ENCODE measurements around the gene DCLK1.

Gene DCLK1

DNA sequence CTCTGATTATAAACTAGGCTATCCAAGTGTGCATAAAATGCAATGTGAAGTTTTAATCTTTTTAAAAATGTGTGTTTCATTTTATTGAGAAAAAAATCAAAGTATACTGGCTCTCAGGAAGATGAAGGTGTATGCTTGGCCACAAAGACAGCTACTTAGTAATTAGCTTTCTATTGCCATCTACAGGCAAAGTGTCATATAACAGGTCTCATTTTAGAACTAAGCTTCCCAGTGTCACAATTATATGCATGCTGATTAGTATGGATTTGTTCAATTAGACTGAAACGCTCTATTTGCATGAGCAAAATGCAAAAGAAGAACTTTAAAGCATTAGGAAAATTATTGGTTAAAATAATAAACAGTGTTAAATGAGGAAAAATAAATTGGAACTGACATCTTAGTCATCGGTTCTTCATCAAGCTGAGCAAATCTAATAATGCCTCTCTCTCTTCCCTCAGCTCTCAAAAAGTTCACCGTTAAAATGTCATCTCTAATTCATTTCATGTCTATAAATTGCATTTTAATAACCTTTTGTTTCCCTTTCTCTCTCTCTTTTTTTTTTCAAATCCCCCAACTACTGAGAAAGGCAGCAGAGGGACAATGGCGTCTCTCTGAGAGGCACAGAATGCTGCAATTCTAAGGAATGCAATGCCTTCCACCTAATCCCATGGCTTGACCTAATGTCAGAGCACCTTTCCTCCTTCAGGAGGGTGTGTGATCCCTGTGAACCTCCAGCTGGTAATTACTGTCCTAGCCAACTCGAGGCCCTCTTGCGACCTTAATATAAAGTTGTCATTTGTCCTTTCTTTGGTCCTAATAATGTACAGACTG, 341.6 kb downstream of the DCLK1 start:
- no peak for TF ChIP-seq Cebpa-rat (IDR thresholded peaks at IDR 0.05)
- H3K9ac ChIP-seq: no peak overlapping the region
- no peaks in the 10 kb centered on the region for H4K20me1 ChIP-seq
- no peak overlapping the region for H3K4me3 ChIP-seq
- no peak overlapping the region for H3K27ac ChIP-seq
- H3K4me2 ChIP-seq: no peak overlapping the region
- no peaks in the 10 kb centered on the region for H3K9me3 ChIP-seq
- H3K27me3 ChIP-seq: no peaks in the 10 kb centered on the region
- no peaks in the 10 kb centered on the region for H3K36me3 ChIP-seq
- H3K4me1 ChIP-seq: no peaks in the 10 kb centered on the region

DNA sequence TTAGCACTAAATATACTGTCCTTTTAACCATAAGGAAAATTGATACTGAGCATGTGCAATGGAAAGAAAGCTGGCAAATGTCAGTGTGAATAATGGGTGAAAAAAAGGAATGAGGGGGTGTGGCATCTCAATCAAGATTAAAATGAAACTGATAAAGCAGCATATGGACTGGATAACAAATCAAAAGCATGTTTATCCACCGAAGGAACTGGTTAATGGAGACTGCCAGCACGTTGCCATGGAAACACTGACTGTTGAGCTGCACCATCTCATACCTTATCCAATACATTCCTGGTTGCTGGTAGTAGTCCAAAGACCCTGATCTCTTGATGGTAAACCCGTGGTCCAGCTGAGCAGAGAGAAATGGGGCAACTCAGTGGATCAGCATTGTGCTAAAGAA, 343.2 kb downstream of the DCLK1 start:
- TF ChIP-seq Cebpa-rat (IDR thresholded peaks at IDR 0.05): no peak
- no peak overlapping the region for H3K4me3 ChIP-seq
- no peak overlapping the region for H3K27ac ChIP-seq

GRCh38 chr13:35785576-35786303, 345.4 kb downstream of the DCLK1 start:
- H3K9me3 ChIP-seq: no peaks in the 10 kb centered on the region
- H3K4me2 ChIP-seq: no peak overlapping the region
- no peaks in the 10 kb centered on the region for H3K36me3 ChIP-seq
- no peaks in the 10 kb centered on the region for H3K4me1 ChIP-seq
- no peaks in the 10 kb centered on the region for H3K27me3 ChIP-seq
- no peak for TF ChIP-seq Cebpa-rat (IDR thresholded peaks at IDR 0.05)
- no peaks in the 10 kb centered on the region for H4K20me1 ChIP-seq
- no peak overlapping the region for H3K9ac ChIP-seq
- H3K4me3 ChIP-seq: no peak overlapping the region
- H3K27ac ChIP-seq: no peak overlapping the region

More for the DNA sequence above, 343.2 kb downstream of the DCLK1 start:
- no peaks in the 10 kb centered on the region for H3K27me3 ChIP-seq
- no peaks in the 10 kb centered on the region for H4K20me1 ChIP-seq
- no peaks in the 10 kb centered on the region for H3K36me3 ChIP-seq
- no peaks in the 10 kb centered on the region for H3K4me1 ChIP-seq
- H3K4me2 ChIP-seq: no peak overlapping the region
- H3K9ac ChIP-seq: no peak overlapping the region
- H3K9me3 ChIP-seq: no peaks in the 10 kb centered on the region

DNA sequence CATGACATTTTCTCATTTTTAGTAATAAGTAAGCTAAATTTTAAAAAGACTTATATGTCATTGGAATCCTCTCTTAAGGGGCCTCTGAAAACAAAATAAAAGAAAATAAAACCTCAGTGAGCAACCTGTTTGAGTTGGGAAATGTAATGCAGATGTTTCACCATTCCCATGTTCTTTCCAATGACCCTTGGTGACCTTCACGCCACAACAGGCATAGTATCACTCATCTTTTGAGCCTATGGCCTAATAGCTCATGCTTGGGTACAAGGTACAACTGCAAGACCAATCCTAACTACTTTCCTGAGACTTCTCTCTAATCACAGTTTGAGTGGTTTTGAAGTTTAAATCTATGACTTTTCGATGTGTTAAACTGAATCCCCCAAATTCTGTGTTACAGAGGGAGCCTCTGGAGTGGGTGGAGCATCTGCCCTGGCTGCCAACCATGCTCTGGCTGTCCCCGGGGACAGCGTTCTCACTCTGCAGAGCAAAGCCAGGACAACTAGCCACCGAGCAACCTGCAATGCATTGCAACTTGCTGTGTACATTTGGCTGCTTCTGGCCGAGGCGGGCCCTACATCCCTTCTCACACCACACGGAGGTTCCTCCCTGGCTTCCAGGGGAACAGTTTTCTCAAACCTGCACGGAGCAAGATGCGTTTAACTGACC, 346.8 kb downstream of the DCLK1 start:
- Histone ChIP-seq H3K4me2 (no peak overlapping the region), H3K27me3 (no peaks in the 10 kb centered on the region; the same call in 1 of the 2 replicates), H3K27ac (no peak overlapping the region), H3K4me3 (no peak overlapping the region), H3K4me1 (no peaks in the 10 kb centered on the region), H3K9me3 (no peaks in the 10 kb centered on the region), H3K36me3 (no peaks in the 10 kb centered on the region), H4K20me1 (no peaks in the 10 kb centered on the region), H3K9ac (no peak overlapping the region)
- TF ChIP-seq Cebpa-rat (IDR thresholded peaks at IDR 0.05): no peak

GRCh38 chr13:35782793-35783192, 348.4 kb downstream of the DCLK1 start:
- Histone ChIP-seq H3K4me3 (no peak overlapping the region), H3K4me2 (no peak overlapping the region), H3K9ac (no peak overlapping the region), H3K4me1 (no peaks in the 10 kb centered on the region), H3K9me3 (no peaks in the 10 kb centered on the region), H4K20me1 (no peaks in the 10 kb centered on the region), H3K27ac (no peak overlapping the region), H3K36me3 (no peaks in the 10 kb centered on the region), H3K27me3 (no peaks in the 10 kb centered on the region; the same call in 1 of the 2 replicates)
- no peak for TF ChIP-seq Cebpa-rat (IDR thresholded peaks at IDR 0.05)

DNA sequence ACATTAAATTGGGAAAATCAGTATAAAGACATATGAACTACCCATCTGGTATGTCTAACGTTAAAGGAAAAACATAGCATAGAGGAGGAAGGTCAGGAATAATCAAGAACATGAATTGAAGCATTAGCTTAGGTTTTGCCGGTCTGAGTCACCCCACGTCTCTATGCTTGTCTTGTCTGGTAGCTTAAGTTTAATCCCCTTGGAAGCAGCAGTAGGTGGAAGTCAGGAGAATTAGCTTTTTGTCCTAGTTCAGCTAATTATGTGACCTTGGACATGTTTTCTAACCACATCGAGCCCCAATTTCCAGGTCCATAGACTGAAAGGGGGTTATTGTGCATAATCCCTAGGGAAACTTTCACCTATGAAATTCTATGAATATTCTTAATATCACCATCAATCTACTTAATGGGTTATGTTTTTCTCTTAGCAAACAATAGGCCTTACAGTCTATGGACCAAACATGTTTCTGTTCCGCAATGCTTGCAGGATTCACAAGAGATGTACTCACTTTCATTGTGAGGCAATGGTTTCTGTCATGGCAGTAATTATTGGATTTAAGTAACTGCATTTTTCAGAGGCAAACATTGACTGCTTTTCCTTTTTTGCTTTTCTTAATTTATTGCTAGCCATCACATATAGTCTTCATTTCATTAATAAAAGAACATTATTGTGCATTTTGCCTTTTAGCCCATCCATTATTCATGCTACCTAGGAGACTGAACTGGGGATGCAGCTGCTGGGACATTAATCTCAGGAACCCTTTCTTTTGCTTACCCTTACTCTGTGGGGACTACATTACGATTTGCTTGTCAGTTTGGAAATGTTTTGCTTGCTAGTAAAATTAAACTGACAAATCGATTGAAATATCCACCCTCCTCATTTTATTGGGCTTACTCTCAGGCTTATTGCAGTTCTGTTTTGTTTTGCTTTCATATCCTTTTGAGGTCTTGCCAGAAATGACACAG, 349.9 kb downstream of the DCLK1 start:
- Histone ChIP-seq H3K4me3 (no peak overlapping the region), H3K27ac (no peak overlapping the region), H3K9me3 (no peaks in the 10 kb centered on the region), H3K4me2 (no peak overlapping the region), H3K4me1 (no peaks in the 10 kb centered on the region), H3K9ac (no peak overlapping the region), H4K20me1 (no peaks in the 10 kb centered on the region), H3K36me3 (no peaks in the 10 kb centered on the region), H3K27me3 (no peaks in the 10 kb centered on the region; the same call in 1 of the 2 replicates)
- no peak for TF ChIP-seq Cebpa-rat (IDR thresholded peaks at IDR 0.05)

DNA sequence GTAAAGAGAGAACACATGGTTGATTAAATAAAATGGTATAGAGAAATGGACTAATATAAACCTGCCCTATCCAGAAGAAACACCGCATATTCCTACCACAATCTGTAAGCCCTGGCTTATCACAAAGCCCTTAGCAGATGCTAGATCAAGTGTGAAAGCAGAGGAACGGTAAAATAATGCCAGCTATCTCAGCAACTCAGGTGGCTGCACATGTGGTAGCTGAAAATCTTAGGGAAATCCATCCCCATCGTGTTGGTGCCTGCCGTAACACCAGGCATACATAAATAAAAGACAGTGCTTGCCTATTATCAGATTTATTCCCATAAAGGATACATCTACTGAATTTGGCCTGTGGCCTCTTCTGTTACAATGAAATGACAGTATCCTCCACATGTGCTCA, 350.6 kb downstream of the DCLK1 start:
- Histone ChIP-seq H3K9me3 (no peaks in the 10 kb centered on the region), H3K27ac (no peak overlapping the region), H3K4me1 (no peaks in the 10 kb centered on the region), H3K36me3 (no peaks in the 10 kb centered on the region), H3K9ac (no peak overlapping the region), H3K4me3 (no peak overlapping the region), H4K20me1 (no peaks in the 10 kb centered on the region), H3K27me3 (no peaks in the 10 kb centered on the region; the same call in 1 of the 2 replicates), H3K4me2 (no peak overlapping the region)
- no peak for TF ChIP-seq Cebpa-rat (IDR thresholded peaks at IDR 0.05)

- no peak overlapping the region for H3K4me3 ChIP-seq
- no peaks in the 10 kb centered on the region for H3K36me3 ChIP-seq
- no peak for TF ChIP-seq Cebpa-rat (IDR thresholded peaks at IDR 0.05)
- no peak overlapping the region for H3K27ac ChIP-seq
- H4K20me1 ChIP-seq: no peaks in the 10 kb centered on the region
- no peaks in the 10 kb centered on the region for H3K27me3 ChIP-seq
- no peak overlapping the region for H3K9ac ChIP-seq
- H3K4me2 ChIP-seq: no peak overlapping the region
- H3K9me3 ChIP-seq: no peaks in the 10 kb centered on the region
- H3K4me1 ChIP-seq: no peaks in the 10 kb centered on the region
These were observed 359.3 kb downstream of the DCLK1 start for GRCh38 chr13:35771898-35772297.

DNA sequence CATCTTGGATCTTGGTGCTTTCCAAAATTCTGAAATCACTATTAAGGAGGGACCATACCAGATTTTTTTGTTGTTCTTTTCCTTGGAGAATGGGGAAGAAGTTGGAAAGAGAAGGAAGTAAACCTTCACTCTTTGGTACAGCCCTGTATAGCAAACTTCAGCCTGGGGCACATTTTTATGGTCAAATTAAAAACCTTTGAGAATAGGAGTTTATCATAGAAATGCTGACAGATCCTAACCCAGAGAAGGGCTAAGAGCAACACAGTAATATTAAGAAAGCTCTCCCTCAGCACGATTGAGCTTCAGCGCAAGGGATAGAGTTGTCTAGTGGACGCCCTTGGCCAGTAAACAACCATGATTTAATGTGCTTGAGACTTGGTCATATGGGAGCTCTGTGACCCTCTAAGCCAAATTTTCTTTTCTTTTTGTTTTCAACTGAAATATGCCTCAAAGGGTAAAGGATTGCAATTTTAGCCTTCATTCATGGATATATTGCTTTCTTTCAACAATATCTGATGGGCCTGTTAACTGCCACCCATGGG, 360.4 kb downstream of the DCLK1 start:
- TF ChIP-seq Cebpa-rat (IDR thresholded peaks at IDR 0.05): no peak
- H3K4me1 ChIP-seq: no peaks in the 10 kb centered on the region
- no peak overlapping the region for H3K4me2 ChIP-seq
- no peak overlapping the region for H3K4me3 ChIP-seq
- H3K9me3 ChIP-seq: no peaks in the 10 kb centered on the region
- no peaks in the 10 kb centered on the region for H4K20me1 ChIP-seq
- no peaks in the 10 kb centered on the region for H3K27me3 ChIP-seq
- no peak overlapping the region for H3K27ac ChIP-seq
- H3K9ac ChIP-seq: no peak overlapping the region
- no peaks in the 10 kb centered on the region for H3K36me3 ChIP-seq
